Peyer's patch (tissue), 4 donors: ENCODE results near the gene DAZ4. TPM values are rescaled to one million over a fixed set of nuclear protein-coding genes. Genes with fewer than 3 reads are reported as not detected.
"Not testable (repeated sequence)": the region's sequence is repeated elsewhere in the genome, so short reads cannot be mapped to it uniquely, and the experiment has no call there.

Experiments used
- DNase-seq, 3 donors: peaks; one replicate each; pipeline ENCODE4 v3.0.0-alpha.2; 2017 to 2019
- H3K27ac ChIP-seq, 4 donors: fragments of 200-600 bp; sonication (generic); one replicate each; pipeline ENCODE4 v1.5.1; 2016 to 2019
- H3K27me3 ChIP-seq, 2 donors: fragments of 200-600 bp; sonication (generic); one replicate each; pipeline ENCODE4 v1.5.1; 2019
- H3K36me3 ChIP-seq, 3 donors: fragments of 200-600 bp; sonication (generic); one replicate each; pipeline ENCODE4 v1.5.1; 2016 to 2019
- H3K4me1 ChIP-seq, 4 donors: fragments of 200-600 bp; sonication (generic); one replicate each; pipeline ENCODE4 v1.5.1; 2016 to 2019
- H3K4me3 ChIP-seq, 4 donors: fragments of 200-600 bp; sonication (generic); 1 replicate in 3 of 4; 2 replicates in 1 of 4; pipeline ENCODE4 v1.5.1; 2016 to 2019; ENCODE audit warnings: mild to moderate bottlenecking in 1 of 4
- H3K9me3 ChIP-seq, 4 donors: fragments of 200-600 bp; sonication (generic); one replicate each; pipeline ENCODE4 v1.5.1; 2016 to 2019; ENCODE audit warnings: mild to moderate bottlenecking in 1 of 4
- total RNA-seq, 4 donors: library from RNA; depleted of rRNA; stranded (reverse); fragments of >200 nt; gene quantifications; one replicate each; pipeline ENCODE4 v1.1.0, GENCODE V29; 2016

The DAZ4 gene, protein sequence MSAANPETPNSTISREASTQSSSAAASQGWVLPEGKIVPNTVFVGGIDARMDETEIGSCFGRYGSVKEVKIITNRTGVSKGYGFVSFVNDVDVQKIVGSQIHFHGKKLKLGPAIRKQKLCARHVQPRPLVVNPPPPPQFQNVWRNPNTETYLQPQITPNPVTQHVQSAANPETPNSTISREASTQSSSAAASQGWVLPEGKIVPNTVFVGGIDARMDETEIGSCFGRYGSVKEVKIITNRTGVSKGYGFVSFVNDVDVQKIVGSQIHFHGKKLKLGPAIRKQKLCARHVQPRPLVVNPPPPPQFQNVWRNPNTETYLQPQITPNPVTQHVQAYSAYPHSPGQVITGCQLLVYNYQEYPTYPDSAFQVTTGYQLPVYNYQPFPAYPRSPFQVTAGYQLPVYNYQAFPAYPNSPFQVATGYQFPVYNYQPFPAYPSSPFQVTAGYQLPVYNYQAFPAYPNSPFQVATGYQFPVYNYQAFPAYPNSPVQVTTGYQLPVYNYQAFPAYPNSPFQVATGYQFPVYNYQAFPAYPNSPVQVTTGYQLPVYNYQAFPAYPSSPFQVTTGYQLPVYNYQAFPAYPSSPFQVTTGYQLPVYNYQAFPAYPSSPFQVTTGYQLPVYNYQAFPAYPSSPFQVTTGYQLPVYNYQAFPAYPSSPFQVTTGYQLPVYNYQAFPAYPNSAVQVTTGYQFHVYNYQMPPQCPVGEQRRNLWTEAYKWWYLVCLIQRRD
- not detected for total RNA-seq

DNA sequence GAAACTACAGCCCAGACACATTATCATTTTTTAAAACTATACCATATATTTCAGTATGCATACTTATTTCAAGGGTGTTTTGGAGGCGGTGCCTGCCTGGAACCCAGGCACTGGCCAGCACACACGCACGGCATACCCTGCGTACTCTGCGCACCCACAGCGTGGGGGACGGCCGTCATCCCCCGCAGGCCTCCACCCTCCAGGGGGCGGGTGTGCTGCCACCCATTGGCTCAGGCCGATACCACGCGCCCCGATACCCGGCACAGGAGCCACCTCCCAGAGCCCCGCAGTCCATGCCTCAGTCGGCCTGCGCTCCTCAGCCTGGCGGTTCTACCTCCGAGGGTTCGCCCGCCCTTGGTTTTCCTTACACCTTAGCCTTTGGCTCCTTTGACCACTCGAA, at the start of gene DAZ4:
TSS of gene DAZ4 (plus strand) at position 301 of the 400 bp plus-strand sequence. CDS start 208 bp downstream, outside the sequence.
- not testable (repeated sequence) for H3K4me1 ChIP-seq, H3K27ac ChIP-seq, H3K4me3 ChIP-seq, DNase-seq, H3K27me3 ChIP-seq, H3K9me3 ChIP-seq, H3K36me3 ChIP-seq

DNA sequence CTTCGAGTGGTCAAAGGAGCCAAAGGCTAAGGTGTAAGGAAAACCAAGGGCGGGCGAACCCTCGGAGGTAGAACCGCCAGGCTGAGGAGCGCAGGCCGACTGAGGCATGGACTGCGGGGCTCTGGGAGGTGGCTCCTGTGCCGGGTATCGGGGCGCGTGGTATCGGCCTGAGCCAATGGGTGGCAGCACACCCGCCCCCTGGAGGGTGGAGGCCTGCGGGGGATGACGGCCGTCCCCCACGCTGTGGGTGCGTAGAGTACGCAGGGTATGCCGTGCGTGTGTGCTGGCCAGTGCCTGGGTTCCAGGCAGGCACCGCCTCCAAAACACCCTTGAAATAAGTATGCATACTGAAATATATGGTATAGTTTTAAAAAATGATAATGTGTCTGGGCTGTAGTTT, 20.4 kb upstream of the DAZ4 start, which contains the start of gene DAZ3:
TSS of gene DAZ3 (minus strand) at position 101 of the 400 bp plus-strand sequence. CDS start 208 bp downstream, outside the sequence.
- not testable (repeated sequence) for H3K36me3 ChIP-seq, DNase-seq, H3K27me3 ChIP-seq

DNA sequence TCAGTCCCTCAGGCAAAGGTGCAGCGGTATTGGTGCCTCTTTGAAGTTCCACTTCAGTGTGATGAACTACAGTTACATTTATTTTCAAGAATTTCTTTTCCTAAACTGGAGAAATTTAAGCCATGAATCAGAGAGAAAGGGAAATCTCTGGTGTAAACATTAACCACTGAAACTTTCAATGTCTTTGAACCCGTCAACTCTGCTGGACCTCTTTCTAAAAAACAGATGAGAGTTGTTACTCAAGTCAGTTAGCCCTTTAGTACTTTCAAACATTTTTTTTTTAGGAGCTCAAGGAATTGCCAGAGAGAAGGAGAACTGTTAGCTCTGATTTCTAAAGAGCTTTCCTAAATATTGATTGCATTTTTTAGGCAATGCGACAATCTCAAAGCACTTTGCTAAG, 11.9 kb upstream of the DAZ4 start:
- H3K27ac ChIP-seq, H3K4me1 ChIP-seq: not testable (repeated sequence)

More for the DNA sequence above, 20.4 kb upstream of the DAZ4 start, which contains the start of gene DAZ3:
- H3K27ac ChIP-seq, H3K4me3 ChIP-seq, H3K4me1 ChIP-seq, H3K9me3 ChIP-seq: not testable (repeated sequence)

DNA sequence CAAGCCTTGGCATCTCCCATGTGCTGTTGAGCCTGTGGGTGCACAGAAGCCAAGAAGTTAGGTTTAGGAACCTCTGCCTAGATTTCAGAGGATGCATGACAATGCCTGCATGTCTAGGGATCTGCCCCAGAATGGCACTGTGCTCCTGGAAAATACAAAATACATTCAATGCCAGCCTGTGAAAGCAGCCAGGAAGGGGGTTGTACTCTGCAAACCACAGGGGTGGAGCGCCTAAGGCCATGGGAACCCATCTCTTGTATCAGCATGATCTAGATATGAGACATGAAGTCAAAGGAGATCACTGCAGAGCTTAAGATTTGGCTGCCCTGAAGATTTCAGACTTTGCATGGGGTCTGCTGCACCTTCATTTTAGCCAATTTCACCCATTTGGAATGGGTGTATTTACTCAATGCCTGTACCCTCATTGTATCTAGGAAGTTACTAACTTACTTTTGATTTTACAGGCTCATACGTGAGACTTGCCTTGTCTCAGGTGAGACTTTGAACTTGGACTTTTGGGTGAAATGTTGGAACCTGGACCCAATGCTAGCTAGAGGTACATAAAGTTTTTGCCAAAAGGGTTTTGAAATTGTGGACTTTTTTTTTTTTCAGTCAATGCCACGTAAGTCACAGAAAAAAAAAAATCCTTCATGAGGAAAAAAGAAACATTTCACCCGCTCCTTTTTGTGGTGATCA, 9.4 kb upstream of the DAZ4 start:
- H3K9me3 ChIP-seq, H3K36me3 ChIP-seq, H3K4me3 ChIP-seq, H3K27me3 ChIP-seq, DNase-seq, H3K27ac ChIP-seq, H3K4me1 ChIP-seq: not testable (repeated sequence)

More for the DNA sequence above, 11.9 kb upstream of the DAZ4 start:
- not testable (repeated sequence) for H3K9me3 ChIP-seq, DNase-seq, H3K4me3 ChIP-seq, H3K27me3 ChIP-seq, H3K36me3 ChIP-seq

DNA sequence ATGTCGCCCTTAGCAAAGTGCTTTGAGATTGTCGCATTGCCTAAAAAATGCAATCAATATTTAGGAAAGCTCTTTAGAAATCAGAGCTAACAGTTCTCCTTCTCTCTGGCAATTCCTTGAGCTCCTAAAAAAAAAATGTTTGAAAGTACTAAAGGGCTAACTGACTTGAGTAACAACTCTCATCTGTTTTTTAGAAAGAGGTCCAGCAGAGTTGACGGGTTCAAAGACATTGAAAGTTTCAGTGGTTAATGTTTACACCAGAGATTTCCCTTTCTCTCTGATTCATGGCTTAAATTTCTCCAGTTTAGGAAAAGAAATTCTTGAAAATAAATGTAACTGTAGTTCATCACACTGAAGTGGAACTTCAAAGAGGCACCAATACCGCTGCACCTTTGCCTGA, 8.7 kb upstream of the DAZ4 start:
- not testable (repeated sequence) for H3K9me3 ChIP-seq, H3K4me1 ChIP-seq, H3K36me3 ChIP-seq, H3K27ac ChIP-seq, DNase-seq, H3K4me3 ChIP-seq, H3K27me3 ChIP-seq

Other genes with a start within 250 kb of the DAZ4 start
- not detected for gene BPY2B, start 215.9 kb upstream of the DAZ4 start, total RNA-seq
- gene DAZ3, start 20.5 kb upstream of the DAZ4 start, total RNA-seq: not detected
- not detected for gene BPY2C, start 218.2 kb downstream of the DAZ4 start, total RNA-seq